ENCODE results near the gene RAX2.

Gene RAX2

DNA sequence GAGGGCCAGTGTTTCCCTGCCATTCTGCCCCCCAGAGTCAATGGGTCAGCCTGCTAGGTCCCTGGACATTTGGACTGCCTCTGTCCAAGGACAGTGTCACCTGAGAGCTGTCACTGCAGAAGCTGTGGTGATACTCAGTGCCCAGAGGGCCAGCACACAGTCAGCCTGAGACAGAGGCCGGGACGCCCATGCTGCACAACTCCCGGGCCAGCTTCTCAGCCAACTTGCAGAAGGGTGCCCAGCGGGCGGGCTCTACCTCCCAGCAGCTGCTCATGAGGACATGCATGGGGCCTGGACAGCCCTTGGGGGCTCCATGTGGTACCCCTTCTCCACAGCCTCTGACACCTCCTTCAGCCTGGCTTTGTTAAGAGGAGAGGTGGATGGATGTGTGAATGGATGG, 3.8 kb upstream of the RAX2 start:
- H3K36me3 ChIP-seq: no peaks in the 10 kb centered on the region
- no peak for DNase-seq

GRCh38 chr19:3775374-3775711, 3.3 kb upstream of the RAX2 start:
- Histone ChIP-seq H3K36me3 (no peaks in the 10 kb centered on the region), H3K4me1 (no peaks in the 10 kb centered on the region), H3K9me3 (no peaks in the 10 kb centered on the region), H3K27me3 (0 out of 2 replicates have a peak, but pooled peaks cover 6% of the 10 kb centered on the region), H3K4me3 (ENCODE audit: low read depth, low read length) (no peak overlapping the region)
- no peak for DNase-seq
- no peak for TF ChIP-seq CTCF (IDR thresholded peaks at IDR 0.05; ENCODE audit: low read depth, low read length)

More for the DNA sequence above, 3.8 kb upstream of the RAX2 start:
- Histone ChIP-seq H3K4me1 (no peaks in the 10 kb centered on the region), H3K27me3 (0 out of 2 replicates have a peak, but pooled peaks cover 6% of the 10 kb centered on the region), H3K4me3 (ENCODE audit: low read depth, low read length) (no peak overlapping the region), H3K9me3 (no peaks in the 10 kb centered on the region)
- TF ChIP-seq CTCF (IDR thresholded peaks at IDR 0.05; ENCODE audit: low read depth, low read length): no peak

- no peaks in the 10 kb centered on the region for H3K9me3 ChIP-seq
- no peaks in the 10 kb centered on the region; the same call in 1 of the 2 replicates for H3K36me3 ChIP-seq
- H3K27me3 ChIP-seq: 0 out of 2 replicates have a peak, but pooled peaks cover 6% of the 10 kb centered on the region
- DNase-seq: no peak
- H3K4me1 ChIP-seq: no peaks in the 10 kb centered on the region
- no peak for TF ChIP-seq CTCF (IDR thresholded peaks at IDR 0.05; ENCODE audit: low read depth, low read length)
- H3K4me3 ChIP-seq (ENCODE audit: low read depth, low read length): no peak overlapping the region
These were observed 2.8 kb upstream of the RAX2 start for GRCh38 chr19:3774621-3775373.

DNA sequence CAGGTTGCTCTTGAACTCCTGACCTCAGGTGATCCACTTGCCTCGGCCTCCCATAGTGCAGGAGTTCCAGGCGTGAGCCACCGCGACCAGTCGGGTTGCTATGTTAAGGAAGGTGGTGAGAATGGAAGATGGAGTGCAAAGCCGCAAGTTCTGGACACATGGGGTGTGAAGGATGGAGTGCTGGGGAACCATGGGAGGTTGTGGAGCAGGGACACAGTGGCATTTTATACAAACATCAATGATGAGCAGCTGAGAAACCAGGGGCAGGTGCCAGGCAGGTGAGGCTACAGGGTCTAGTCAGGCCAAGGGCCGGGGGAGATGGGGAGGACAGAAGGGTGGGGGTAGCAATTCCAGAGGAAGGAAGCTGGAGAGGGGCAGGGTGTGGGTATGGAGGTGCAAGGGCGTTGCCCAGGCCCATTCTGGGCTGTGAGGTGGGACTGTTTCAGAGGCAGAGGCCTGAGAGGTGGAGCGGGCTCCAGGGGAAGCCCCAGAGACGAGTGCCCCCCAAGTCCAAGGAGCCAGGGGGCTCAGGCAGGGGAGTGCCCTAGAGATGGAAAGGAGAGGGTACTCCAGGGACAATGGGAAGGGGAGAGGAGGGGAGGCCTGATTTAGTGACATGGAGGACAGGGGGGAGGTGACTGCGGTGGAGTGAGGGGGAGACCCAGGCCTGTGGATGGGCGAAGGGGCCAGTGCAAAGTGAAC, 1.9 kb upstream of the RAX2 start:
- DNase-seq: no peak
- Histone ChIP-seq H3K9me3 (no peaks in the 10 kb centered on the region), H3K27me3 (0 out of 2 replicates have a peak, but pooled peaks cover 6% of the 10 kb centered on the region), H3K4me1 (no peaks in the 10 kb centered on the region), H3K4me3 (ENCODE audit: low read depth, low read length) (no peak overlapping the region), H3K36me3 (no peaks in the 10 kb centered on the region; the same call in 1 of the 2 replicates)
- no peak for TF ChIP-seq CTCF (IDR thresholded peaks at IDR 0.05; ENCODE audit: low read depth, low read length)

DNA sequence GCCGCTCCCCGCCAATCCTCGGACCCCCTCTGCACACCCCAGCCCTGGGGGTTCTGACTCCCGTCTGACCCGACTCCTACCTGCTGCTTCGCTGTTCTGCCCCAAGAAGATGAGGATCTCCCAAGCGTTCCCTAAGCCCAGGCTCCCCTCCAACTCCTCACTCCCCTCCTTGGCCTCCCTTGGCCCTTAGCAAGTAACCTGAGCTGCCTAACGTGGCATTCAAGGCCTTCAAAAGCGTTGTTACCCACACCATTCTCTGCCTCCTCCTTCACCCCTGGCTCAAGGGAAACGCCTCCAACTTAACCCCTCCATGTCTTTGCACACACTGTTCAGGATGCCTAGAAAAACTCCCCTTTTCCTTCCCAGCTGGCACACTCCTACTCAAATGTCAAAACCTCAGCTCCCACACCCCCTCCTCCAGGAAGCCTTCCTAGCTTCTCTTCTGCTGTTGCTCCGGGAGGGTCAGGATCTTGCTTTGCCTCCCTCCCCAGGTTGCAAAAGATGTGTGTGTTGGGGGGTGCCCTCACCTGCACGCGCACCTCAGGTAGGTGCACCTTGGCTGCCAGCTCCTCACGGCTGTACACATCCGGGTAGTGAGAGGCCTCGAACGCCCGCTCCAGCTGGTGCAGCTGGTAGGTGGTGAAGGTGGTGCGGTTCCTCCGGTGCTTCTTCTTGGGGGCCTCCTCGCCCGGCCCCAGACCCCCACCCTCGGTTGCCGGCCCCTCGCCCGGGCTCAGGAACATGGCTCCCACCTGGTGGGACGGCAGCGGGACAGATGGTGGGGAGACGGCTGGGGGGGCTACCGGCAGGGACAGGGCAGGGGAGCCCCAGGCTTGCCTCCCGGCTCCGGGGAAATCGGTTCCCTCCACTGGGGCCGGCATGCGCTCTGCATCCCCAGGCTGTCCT, 775 bp downstream of the RAX2 start:
- no peak for TF ChIP-seq CTCF (IDR thresholded peaks at IDR 0.05; ENCODE audit: low read depth, low read length)

More for the DNA sequence above, 775 bp downstream of the RAX2 start:
- Histone ChIP-seq H3K27me3 (no peaks in the 10 kb centered on the region), H3K9me3 (no peaks in the 10 kb centered on the region), H3K4me1 (no peaks in the 10 kb centered on the region), H3K4me3 (ENCODE audit: low read depth, low read length) (no peak overlapping the region), H3K36me3 (peaks cover 20% of the 10 kb centered on the region)
- no peak for DNase-seq

Measured in BE2C (cell line).